K562 (cell line): ENCODE data around the gene HERPUD2. TPM values are rescaled to one million over a fixed set of nuclear protein-coding genes. Genes with fewer than 3 reads are reported as not detected.

ENCODE experiments used
- CBX5 ChIP-seq: IDR thresholded peaks from 2 replicates; pipeline ENCODE4 v1.6.1; 2014; ENCODE audit warnings: low read depth, borderline replicate concordance
- FOXJ2 ChIP-seq: fragments of 200-800 bp; sonication (Bioruptor generic); IDR thresholded peaks from 2 replicates; pipeline ENCODE4 v1.6.1; 2016; ENCODE audit warnings: missing genetic modification characterization, missing compliant biosample characterization
- HOXB6 ChIP-seq: fragments of 250-450 bp; sonication (Bioruptor Pico); IDR thresholded peaks from 2 replicates; pipeline ENCODE4 v1.5.1; 2022; ENCODE audit warnings: mild to moderate bottlenecking, borderline replicate concordance
- TAF9B ChIP-seq: fragments of 450-650 bp; IDR thresholded peaks from 2 replicates; pipeline ENCODE4 v1.6.1; 2018; ENCODE audit warnings: mild to moderate bottlenecking; ENCODE audit not compliant: partially characterized antibody
- TOE1 ChIP-seq, 2 experiments: fragments of 450-650 bp in 1 of 2; sonication (generic) in 1 of 2; formaldehyde crosslinking in 1 of 2; IDR thresholded peaks; 2 replicates each; pipeline versions ENCODE4 v1.7.1 to v1.8.0; 2016 to 2022; ENCODE audit warnings: borderline replicate concordance in 2 of 2, mild to moderate bottlenecking in 2 of 2, antibody characterized with exemption in 1 of 2, inconsistent platforms in 1 of 2, low read depth in 1 of 2, missing genetic modification reagents in 1 of 2, moderate library complexity in 1 of 2
- ZNF766 ChIP-seq: fragments of 200-800 bp; sonication (Bioruptor generic); conservative IDR thresholded peaks from 2 replicates; pipeline ENCODE4 v1.6.1; 2016; ENCODE audit warnings: missing genetic modification characterization, missing compliant biosample characterization
- ZNF785 ChIP-seq: fragments of 250-450 bp; sonication (Bioruptor Pico); IDR thresholded peaks from 2 replicates; pipeline ENCODE4 v1.4.0; 2020; ENCODE audit warnings: mild to moderate bottlenecking
- polyA plus RNA-seq, 8 experiments: library from polyadenylated mRNA; depleted of rRNA in 4 of 8; stranded (reverse) in 5 of 8; unstranded in 3 of 8; fragments of >200 nt; fragmentation: Nextera tagmentation in 2 of 8; fragmentation: Illumina TruSeq in 1 of 8; extraction: Ambion mirVana in 2 of 8; extraction: Trizol in 1 of 8; gene quantifications; 2 replicates each; pipeline versions ENCODE4 v1.2.1 to v1.2.3, GENCODE V29; 2011 to 2014; ENCODE audit warnings: inconsistent platforms in 1 of 8, missing spikeins in 1 of 8
- total RNA-seq, 7 experiments: library from RNA; depleted of rRNA in 6 of 7; stranded (reverse); fragments of >200 nt in 6 of 7; fragmentation: Illumina TruSeq in 2 of 7; extraction: Trizol in 2 of 7; gene quantifications; 2 replicates each; pipeline versions ENCODE4 v1.2.1 to v1.2.3, GENCODE V29; 2011 to 2021; ENCODE audit warnings: low replicate concordance in 1 of 7
- TF ChIP-seq, protein P1 (sequence below): fragments of 450-650 bp; IDR thresholded peaks from 2 replicates; pipeline ENCODE4 v1.6.1; 2016; ENCODE audit warnings: low read depth
- TF ChIP-seq, protein P2 (sequence below): fragments of 450-650 bp; IDR thresholded peaks from 2 replicates; pipeline ENCODE4 v1.6.1; 2014; ENCODE audit warnings: low read depth, mild to moderate bottlenecking, moderate library complexity, borderline replicate concordance
- TF ChIP-seq, protein P3 (sequence below): sonication (generic); formaldehyde crosslinking; IDR thresholded peaks from 2 replicates; pipeline ENCODE4 v1.8.0; 2023; ENCODE audit warnings: mild to moderate bottlenecking, missing genetic modification reagents
- TF ChIP-seq, protein P4 (sequence below): fragments of 450-650 bp; IDR thresholded peaks from 2 replicates; pipeline ENCODE4 v1.7.0; 2016; ENCODE audit warnings: borderline replicate concordance

The HERPUD2 gene
- total and polyA plus RNA-seq, 9 of the 15 experiments (the other 6 are each of a cell fraction or from before 2014, with no cell fraction given): 4.1 to 28.5 (median 12.3) TPM

DNA sequence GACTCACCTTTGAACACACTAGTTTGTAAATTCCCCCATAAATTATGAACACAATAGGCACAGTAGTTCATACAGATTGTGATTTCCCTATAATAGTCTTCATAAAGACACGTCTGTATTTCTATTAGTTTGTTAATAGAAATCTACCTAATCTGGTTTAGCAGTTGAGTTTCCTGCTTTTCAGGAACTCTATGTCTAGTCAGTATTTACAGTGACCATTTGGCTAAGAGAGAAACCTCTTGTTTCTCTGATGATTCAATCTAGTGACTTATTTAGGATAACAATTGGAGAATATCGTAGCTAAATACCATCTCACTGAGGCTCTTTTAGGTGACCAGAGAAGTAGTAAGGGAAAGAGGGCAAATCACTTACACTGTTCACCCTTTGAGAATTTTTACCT lies 5.9 kb upstream of the HERPUD2 start (continued):
- TF ChIP-seq, protein P1, sequence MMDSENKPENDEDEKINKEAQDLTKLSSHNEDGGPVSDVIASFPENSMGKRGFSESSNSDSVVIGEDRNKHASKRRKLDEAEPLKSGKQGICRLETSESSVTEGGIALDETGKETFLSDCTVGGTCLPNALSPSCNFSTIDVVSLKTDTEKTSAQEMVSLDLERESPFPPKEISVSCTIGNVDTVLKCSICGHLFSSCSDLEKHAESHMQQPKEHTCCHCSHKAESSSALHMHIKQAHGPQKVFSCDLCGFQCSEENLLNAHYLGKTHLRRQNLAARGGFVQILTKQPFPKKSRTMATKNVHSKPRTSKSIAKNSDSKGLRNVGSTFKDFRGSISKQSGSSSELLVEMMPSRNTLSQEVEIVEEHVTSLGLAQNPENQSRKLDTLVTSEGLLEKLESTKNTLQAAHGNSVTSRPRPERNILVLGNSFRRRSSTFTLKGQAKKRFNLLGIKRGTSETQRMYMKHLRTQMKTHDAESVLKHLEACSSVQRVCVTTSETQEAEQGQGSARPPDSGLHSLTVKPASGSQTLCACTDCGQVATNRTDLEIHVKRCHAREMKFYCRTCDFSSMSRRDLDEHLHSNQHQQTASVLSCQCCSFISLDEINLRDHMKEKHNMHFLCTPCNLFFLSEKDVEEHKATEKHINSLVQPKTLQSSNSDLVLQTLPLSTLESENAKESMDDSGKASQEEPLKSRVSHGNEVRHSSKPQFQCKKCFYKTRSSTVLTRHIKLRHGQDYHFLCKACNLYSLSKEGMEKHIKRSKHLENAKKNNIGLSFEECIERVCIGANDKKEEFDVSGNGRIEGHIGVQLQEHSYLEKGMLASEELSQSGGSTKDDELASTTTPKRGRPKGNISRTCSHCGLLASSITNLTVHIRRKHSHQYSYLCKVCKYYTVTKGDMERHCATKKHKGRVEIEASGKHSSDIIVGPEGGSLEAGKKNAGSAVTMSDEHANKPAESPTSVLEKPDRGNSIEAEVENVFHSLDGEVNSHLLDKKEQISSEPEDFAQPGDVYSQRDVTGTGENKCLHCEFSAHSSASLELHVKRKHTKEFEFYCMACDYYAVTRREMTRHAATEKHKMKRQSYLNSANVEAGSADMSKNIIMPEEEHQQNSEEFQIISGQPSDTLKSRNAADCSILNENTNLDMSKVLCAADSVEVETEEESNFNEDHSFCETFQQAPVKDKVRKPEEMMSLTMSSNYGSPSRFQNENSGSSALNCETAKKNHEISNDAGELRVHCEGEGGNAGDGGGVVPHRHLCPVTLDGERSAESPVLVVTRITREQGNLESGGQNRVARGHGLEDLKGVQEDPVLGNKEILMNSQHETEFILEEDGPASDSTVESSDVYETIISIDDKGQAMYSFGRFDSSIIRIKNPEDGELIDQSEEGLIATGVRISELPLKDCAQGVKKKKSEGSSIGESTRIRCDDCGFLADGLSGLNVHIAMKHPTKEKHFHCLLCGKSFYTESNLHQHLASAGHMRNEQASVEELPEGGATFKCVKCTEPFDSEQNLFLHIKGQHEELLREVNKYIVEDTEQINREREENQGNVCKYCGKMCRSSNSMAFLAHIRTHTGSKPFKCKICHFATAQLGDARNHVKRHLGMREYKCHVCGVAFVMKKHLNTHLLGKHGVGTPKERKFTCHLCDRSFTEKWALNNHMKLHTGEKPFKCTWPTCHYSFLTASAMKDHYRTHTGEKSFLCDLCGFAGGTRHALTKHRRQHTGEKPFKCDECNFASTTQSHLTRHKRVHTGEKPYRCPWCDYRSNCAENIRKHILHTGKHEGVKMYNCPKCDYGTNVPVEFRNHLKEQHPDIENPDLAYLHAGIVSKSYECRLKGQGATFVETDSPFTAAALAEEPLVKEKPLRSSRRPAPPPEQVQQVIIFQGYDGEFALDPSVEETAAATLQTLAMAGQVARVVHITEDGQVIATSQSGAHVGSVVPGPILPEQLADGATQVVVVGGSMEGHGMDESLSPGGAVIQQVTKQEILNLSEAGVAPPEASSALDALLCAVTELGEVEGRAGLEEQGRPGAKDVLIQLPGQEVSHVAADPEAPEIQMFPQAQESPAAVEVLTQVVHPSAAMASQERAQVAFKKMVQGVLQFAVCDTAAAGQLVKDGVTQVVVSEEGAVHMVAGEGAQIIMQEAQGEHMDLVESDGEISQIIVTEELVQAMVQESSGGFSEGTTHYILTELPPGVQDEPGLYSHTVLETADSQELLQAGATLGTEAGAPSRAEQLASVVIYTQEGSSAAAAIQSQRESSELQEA: no peak
- TF ChIP-seq TAF9B: no peak
- no peak for TF ChIP-seq HOXB6 (CRISPR knock-in tag)
- no peak for TF ChIP-seq CBX5
- no peak for TF ChIP-seq TOE1 (IDR thresholded peaks at IDR 0.05; ENCODE audit: borderline replicate concordance)
- no peak for TF ChIP-seq TOE1 (CRISPR knock-in tag; IDR thresholded peaks at IDR 0.05; ENCODE audit: borderline replicate concordance, low read depth)
- TF ChIP-seq FOXJ2 (tag): no peak
- TF ChIP-seq, protein P2, sequence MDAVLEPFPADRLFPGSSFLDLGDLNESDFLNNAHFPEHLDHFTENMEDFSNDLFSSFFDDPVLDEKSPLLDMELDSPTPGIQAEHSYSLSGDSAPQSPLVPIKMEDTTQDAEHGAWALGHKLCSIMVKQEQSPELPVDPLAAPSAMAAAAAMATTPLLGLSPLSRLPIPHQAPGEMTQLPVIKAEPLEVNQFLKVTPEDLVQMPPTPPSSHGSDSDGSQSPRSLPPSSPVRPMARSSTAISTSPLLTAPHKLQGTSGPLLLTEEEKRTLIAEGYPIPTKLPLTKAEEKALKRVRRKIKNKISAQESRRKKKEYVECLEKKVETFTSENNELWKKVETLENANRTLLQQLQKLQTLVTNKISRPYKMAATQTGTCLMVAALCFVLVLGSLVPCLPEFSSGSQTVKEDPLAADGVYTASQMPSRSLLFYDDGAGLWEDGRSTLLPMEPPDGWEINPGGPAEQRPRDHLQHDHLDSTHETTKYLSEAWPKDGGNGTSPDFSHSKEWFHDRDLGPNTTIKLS: no peak
- TF ChIP-seq, protein P3, sequence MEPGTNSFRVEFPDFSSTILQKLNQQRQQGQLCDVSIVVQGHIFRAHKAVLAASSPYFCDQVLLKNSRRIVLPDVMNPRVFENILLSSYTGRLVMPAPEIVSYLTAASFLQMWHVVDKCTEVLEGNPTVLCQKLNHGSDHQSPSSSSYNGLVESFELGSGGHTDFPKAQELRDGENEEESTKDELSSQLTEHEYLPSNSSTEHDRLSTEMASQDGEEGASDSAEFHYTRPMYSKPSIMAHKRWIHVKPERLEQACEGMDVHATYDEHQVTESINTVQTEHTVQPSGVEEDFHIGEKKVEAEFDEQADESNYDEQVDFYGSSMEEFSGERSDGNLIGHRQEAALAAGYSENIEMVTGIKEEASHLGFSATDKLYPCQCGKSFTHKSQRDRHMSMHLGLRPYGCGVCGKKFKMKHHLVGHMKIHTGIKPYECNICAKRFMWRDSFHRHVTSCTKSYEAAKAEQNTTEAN (CRISPR knock-in tag): no peak
- no peak for TF ChIP-seq ZNF785
- TF ChIP-seq, protein P4, sequence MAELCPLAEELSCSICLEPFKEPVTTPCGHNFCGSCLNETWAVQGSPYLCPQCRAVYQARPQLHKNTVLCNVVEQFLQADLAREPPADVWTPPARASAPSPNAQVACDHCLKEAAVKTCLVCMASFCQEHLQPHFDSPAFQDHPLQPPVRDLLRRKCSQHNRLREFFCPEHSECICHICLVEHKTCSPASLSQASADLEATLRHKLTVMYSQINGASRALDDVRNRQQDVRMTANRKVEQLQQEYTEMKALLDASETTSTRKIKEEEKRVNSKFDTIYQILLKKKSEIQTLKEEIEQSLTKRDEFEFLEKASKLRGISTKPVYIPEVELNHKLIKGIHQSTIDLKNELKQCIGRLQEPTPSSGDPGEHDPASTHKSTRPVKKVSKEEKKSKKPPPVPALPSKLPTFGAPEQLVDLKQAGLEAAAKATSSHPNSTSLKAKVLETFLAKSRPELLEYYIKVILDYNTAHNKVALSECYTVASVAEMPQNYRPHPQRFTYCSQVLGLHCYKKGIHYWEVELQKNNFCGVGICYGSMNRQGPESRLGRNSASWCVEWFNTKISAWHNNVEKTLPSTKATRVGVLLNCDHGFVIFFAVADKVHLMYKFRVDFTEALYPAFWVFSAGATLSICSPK: no peak
- TF ChIP-seq ZNF766 (CRISPR knock-in tag): no peak
